Prostate gland (tissue), 2 donors: Measurements from ENCODE around the gene TVP23A.

Source experiments
- POLR2A ChIP-seq: fragments of 450-650 bp; IDR thresholded peaks from one replicate; pipeline ENCODE4 v1.6.1; 2016; ENCODE audit warnings: antibody characterized with exemption, mild to moderate bottlenecking
- POLR2AphosphoS5 ChIP-seq: sonication (generic); formaldehyde crosslinking; IDR thresholded peaks from one replicate; pipeline ENCODE4 v1.6.1; 2017; ENCODE audit warnings: antibody characterized with exemption
- TF ChIP-seq, protein P1 (sequence below), 4 experiments: fragments of 200-600 bp in 2 of 4; fragments of 450-650 bp in 2 of 4; sonication (generic) in 2 of 4; IDR thresholded peaks; 1 replicate in 3 of 4; 2 replicates in 1 of 4; pipeline ENCODE4 v1.5.1; 2016 to 2019; ENCODE audit warnings: antibody characterized with exemption in 4 of 4, mild to moderate bottlenecking in 2 of 4, moderate library complexity in 2 of 4

GRCh38 chr16:10813099-10813455, 5.5 kb downstream of the TVP23A start:
- no peak for TF ChIP-seq POLR2A
- TF ChIP-seq, protein P1, sequence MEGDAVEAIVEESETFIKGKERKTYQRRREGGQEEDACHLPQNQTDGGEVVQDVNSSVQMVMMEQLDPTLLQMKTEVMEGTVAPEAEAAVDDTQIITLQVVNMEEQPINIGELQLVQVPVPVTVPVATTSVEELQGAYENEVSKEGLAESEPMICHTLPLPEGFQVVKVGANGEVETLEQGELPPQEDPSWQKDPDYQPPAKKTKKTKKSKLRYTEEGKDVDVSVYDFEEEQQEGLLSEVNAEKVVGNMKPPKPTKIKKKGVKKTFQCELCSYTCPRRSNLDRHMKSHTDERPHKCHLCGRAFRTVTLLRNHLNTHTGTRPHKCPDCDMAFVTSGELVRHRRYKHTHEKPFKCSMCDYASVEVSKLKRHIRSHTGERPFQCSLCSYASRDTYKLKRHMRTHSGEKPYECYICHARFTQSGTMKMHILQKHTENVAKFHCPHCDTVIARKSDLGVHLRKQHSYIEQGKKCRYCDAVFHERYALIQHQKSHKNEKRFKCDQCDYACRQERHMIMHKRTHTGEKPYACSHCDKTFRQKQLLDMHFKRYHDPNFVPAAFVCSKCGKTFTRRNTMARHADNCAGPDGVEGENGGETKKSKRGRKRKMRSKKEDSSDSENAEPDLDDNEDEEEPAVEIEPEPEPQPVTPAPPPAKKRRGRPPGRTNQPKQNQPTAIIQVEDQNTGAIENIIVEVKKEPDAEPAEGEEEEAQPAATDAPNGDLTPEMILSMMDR (IDR thresholded peaks at IDR 0.05): no peak
- no peak for TF ChIP-seq POLR2AphosphoS5
